SK-N-SH (cell line): Measurements from ENCODE around the gene SLC2A10.

Experiments
- ELF1 ChIP-seq: IDR thresholded peaks from 2 replicates; pipeline ENCODE4 v1.4.0; 2012
- EP300 ChIP-seq, 2 experiments: IDR thresholded peaks; 2 replicates each; pipeline versions ENCODE4 v1.4.0 to v1.6.1; 2012; ENCODE audit warnings: borderline replicate concordance in 1 of 2, low read depth in 1 of 2, low read length in 1 of 2
- EZH2phosphoT487 ChIP-seq: fragments of 200-600 bp; sonication (generic); IDR thresholded peaks from 2 replicates; pipeline ENCODE4 v1.6.1; 2017; ENCODE audit warnings: low read depth, mixed run types, mild to moderate bottlenecking, antibody characterized with exemption, moderate library complexity, borderline replicate concordance
- MXI1 ChIP-seq: IDR thresholded peaks from 2 replicates; pipeline ENCODE4 v1.6.1; 2012; ENCODE audit warnings: mild to moderate bottlenecking, low read depth, low read length, improper control_type of control experiment
- RFX5 ChIP-seq: IDR thresholded peaks from 2 replicates; pipeline ENCODE4 v1.6.1; 2012; ENCODE audit warnings: mild to moderate bottlenecking, improper control_type of control experiment, low read length
- TF ChIP-seq, protein P1 (sequence below): fragments of 200-600 bp; sonication (generic); IDR thresholded peaks from 2 replicates; pipeline ENCODE4 v1.6.1; 2017; ENCODE audit warnings: antibody characterized with exemption, mild to moderate bottlenecking, moderate library complexity

DNA sequence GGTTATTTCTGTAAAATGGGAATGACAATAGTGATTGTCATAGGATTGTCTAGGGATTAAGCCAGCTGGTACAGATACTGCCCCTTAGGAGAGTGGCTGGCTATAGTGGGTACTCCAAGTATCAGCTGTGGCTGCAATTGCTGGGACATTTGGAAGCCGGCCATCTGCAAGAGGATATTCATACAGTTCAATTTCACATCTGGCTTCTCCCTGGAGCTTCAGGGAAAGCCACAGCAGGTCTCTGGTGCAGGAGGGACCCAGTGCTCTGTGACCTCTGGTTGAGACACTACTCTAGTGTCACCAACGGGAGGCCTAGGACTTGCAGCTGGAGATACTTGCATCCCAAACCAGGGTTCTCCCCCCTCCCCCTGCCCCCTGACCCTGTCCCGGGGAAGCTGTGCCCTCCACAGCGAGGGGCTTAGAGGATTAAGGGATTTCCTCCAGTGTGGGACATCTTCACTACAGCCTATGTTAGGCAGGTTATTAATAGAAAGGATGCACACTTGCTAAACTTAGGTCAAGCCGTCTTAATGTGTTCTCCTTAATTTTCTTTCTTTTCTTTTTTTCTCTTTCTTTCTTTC is 2.7 kb downstream of the SLC2A10 start:
- TF ChIP-seq, protein P1, sequence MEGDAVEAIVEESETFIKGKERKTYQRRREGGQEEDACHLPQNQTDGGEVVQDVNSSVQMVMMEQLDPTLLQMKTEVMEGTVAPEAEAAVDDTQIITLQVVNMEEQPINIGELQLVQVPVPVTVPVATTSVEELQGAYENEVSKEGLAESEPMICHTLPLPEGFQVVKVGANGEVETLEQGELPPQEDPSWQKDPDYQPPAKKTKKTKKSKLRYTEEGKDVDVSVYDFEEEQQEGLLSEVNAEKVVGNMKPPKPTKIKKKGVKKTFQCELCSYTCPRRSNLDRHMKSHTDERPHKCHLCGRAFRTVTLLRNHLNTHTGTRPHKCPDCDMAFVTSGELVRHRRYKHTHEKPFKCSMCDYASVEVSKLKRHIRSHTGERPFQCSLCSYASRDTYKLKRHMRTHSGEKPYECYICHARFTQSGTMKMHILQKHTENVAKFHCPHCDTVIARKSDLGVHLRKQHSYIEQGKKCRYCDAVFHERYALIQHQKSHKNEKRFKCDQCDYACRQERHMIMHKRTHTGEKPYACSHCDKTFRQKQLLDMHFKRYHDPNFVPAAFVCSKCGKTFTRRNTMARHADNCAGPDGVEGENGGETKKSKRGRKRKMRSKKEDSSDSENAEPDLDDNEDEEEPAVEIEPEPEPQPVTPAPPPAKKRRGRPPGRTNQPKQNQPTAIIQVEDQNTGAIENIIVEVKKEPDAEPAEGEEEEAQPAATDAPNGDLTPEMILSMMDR = no peak
- TF ChIP-seq RFX5 (no peak), ELF1 (no peak), EP300 (IDR thresholded peaks at IDR 0.05; ENCODE audit: borderline replicate concordance in 1 of 2, low read depth in 1 of 2, low read length in 1 of 2) (no peak), MXI1 (no peak), EZH2phosphoT487 (no peak)
